Trophoblast cell (in vitro differentiated cells and primary cell): ENCODE measurements around the gene CBLC.

Experiments
- DNase-seq, 2 donors: peaks; one replicate each; pipeline ENCODE4 v3.0.0-alpha.2; 2016
- H2AFZ ChIP-seq: 2 replicates; pipeline ENCODE4 v1.6.1; 2013; ENCODE audit warnings: low read length, moderate library complexity, mild to moderate bottlenecking; ENCODE audit not compliant: insufficient read depth, poor library complexity
- H2AK5ac ChIP-seq: 2 replicates; pipeline ENCODE4 v1.6.1; 2013; ENCODE audit warnings: mild to moderate bottlenecking, low read length
- H2BK120ac ChIP-seq: 2 replicates; pipeline ENCODE4 v1.6.1; 2013; ENCODE audit warnings: low read length, mild to moderate bottlenecking, moderate library complexity; ENCODE audit not compliant: insufficient read depth, poor library complexity
- H2BK12ac ChIP-seq: 2 replicates; pipeline ENCODE4 v1.6.1; 2013; ENCODE audit warnings: mild to moderate bottlenecking, low read length, moderate library complexity
- H2BK5ac ChIP-seq: 2 replicates; pipeline ENCODE4 v1.6.1; 2013; ENCODE audit warnings: low read length, low read depth, moderate library complexity, mild to moderate bottlenecking; ENCODE audit not compliant: poor library complexity
- H3K14ac ChIP-seq: 2 replicates; pipeline ENCODE4 v1.6.1; 2013; ENCODE audit warnings: mild to moderate bottlenecking, low read length
- H3K18ac ChIP-seq: 2 replicates; pipeline ENCODE4 v1.6.1; 2013; ENCODE audit warnings: mild to moderate bottlenecking, low read length
- H3K23ac ChIP-seq: 2 replicates; pipeline ENCODE4 v1.6.1; 2013; ENCODE audit warnings: low read length
- H3K27ac ChIP-seq: 2 replicates; pipeline ENCODE4 v1.5.1; 2013; ENCODE audit warnings: low read depth, mild to moderate bottlenecking, inconsistent platforms, low read length, moderate library complexity
- H3K27me3 ChIP-seq: 2 replicates; pipeline ENCODE4 v1.6.1; 2013; ENCODE audit warnings: inconsistent platforms, mild to moderate bottlenecking, low read length, moderate library complexity; ENCODE audit not compliant: insufficient read depth
- H3K36me3 ChIP-seq, 2 experiments: 1 replicate in 1 of 2; 2 replicates in 1 of 2; pipeline ENCODE4 v1.6.1; 2013; ENCODE audit warnings: low read length in 2 of 2, mild to moderate bottlenecking in 2 of 2, moderate library complexity in 1 of 2; ENCODE audit not compliant: insufficient read depth in 2 of 2, control insufficient read depth in 1 of 2
- H3K4ac ChIP-seq: 2 replicates; pipeline ENCODE4 v1.6.1; 2013; ENCODE audit warnings: low read depth, mild to moderate bottlenecking, low read length, moderate library complexity
- H3K4me1 ChIP-seq, 2 experiments: 1 replicate in 1 of 2; 2 replicates in 1 of 2; pipeline ENCODE4 v1.6.1; 2013; ENCODE audit warnings: low read length in 2 of 2, mild to moderate bottlenecking in 2 of 2, moderate library complexity in 1 of 2; ENCODE audit not compliant: insufficient read depth in 2 of 2, control insufficient read depth in 1 of 2
- H3K4me2 ChIP-seq: 2 replicates; pipeline ENCODE4 v1.6.1; 2013; ENCODE audit warnings: inconsistent platforms, mild to moderate bottlenecking, low read length, moderate library complexity
- H3K4me3 ChIP-seq: 2 replicates; pipeline ENCODE4 v1.5.1; 2013; ENCODE audit warnings: mild to moderate bottlenecking, low read depth, low read length, inconsistent platforms
- H3K79me1 ChIP-seq: one replicate; pipeline ENCODE4 v1.6.1; 2013; ENCODE audit warnings: low read length
- H3K79me2 ChIP-seq: 2 replicates; pipeline ENCODE4 v1.6.1; 2013; ENCODE audit warnings: low read length, mild to moderate bottlenecking; ENCODE audit not compliant: control insufficient read depth, insufficient read depth, poor library complexity
- H3K9ac ChIP-seq: 2 replicates; pipeline ENCODE4 v1.6.1; 2013; ENCODE audit warnings: mild to moderate bottlenecking, low read length
- H3K9me3 ChIP-seq: 2 replicates; pipeline ENCODE4 v1.6.1; 2013; ENCODE audit warnings: low read depth, mild to moderate bottlenecking, control low read depth, inconsistent platforms, low read length; ENCODE audit not compliant: insufficient read depth
- H4K12ac ChIP-seq: 2 replicates; pipeline ENCODE4 v1.6.1; 2013; ENCODE audit warnings: low read depth, mild to moderate bottlenecking, low read length, moderate library complexity
- H4K8ac ChIP-seq: 2 replicates; pipeline ENCODE4 v1.6.1; 2013; ENCODE audit warnings: low read depth, mild to moderate bottlenecking, low read length, moderate library complexity
- H4K91ac ChIP-seq: one replicate; pipeline ENCODE4 v1.6.1; 2013; ENCODE audit warnings: low read depth, mild to moderate bottlenecking, low read length, moderate library complexity
- WGBS: extraction: QIAGEN DNeasy Blood & Tissue Kit; methylation state at CpG from one replicate; pipeline ENCODE4 v1.1.7; 2013; ENCODE audit warnings: missing lambda C conversion rate; ENCODE audit not compliant: insufficient read length, insufficient coverage; ENCODE audit errors: extremely low coverage; 5-methylcytosine and 5-hydroxymethylcytosine counted together

Gene CBLC

DNA sequence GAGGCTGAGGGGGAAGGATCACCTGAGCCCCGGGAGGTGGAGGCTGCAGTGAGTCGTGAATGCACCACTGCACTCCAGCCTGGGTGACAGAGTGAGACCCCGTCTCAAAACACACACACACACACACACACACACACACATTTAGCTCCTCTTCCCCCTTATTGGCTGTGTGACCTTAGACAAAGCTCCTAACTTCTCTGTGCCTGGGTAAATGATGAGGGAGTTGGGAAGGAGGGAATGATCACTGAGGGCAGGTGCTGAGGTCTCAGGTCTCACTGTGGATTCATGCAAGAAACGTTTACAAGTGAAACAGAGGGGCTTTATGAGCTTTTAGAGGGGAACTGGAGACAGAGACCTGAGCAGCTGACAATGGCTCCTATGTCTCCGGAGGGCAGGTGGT is 46.1 kb upstream of the CBLC start:
- Histone ChIP-seq H3K4me2 (no peak overlapping the region), H2BK12ac (no peak overlapping the region), H3K27me3 (no peaks in the 10 kb centered on the region), H3K79me1 (no peaks in the 10 kb centered on the region), H3K9ac (no peak overlapping the region), H3K9me3 (no peaks in the 10 kb centered on the region), H4K91ac (no peak overlapping the region), H2BK5ac (no peak overlapping the region), H3K4me3 (no peak overlapping the region), H4K8ac (no peak overlapping the region), H2AK5ac (no peak overlapping the region), H4K12ac (no peak overlapping the region), H3K4ac (no peak overlapping the region), H2AFZ (no peak overlapping the region), H3K79me2 (no peaks in the 10 kb centered on the region), H3K23ac (no peak overlapping the region), H2BK120ac (no peak overlapping the region), H3K36me3 (no peaks in the 10 kb centered on the region), H3K27ac (no peak overlapping the region), H3K4me1 (no peaks in the 10 kb centered on the region), H3K14ac (no peak overlapping the region), H3K18ac (no peak overlapping the region)
- no peak for DNase-seq
- WGBS: no CpG with 5 or more reads among the region's 5 CpGs

GRCh38 chr19:44732235-44733014 is 45.3 kb upstream of the CBLC start:
- no peak overlapping the region for H3K9ac ChIP-seq
- H3K9me3 ChIP-seq: no peaks in the 10 kb centered on the region
- no peak overlapping the region for H3K27ac ChIP-seq
- H3K14ac ChIP-seq: no peak overlapping the region
- no peaks in the 10 kb centered on the region for H3K36me3 ChIP-seq
- H3K4ac ChIP-seq: no peak overlapping the region
- H2AK5ac ChIP-seq: no peak overlapping the region
- H2AFZ ChIP-seq: no peak overlapping the region
- no peaks in the 10 kb centered on the region for H3K4me1 ChIP-seq
- H2BK12ac ChIP-seq: no peak overlapping the region
- no peak overlapping the region for H4K91ac ChIP-seq
- no peak overlapping the region for H4K12ac ChIP-seq
- no peak overlapping the region for H2BK5ac ChIP-seq
- no peaks in the 10 kb centered on the region for H3K79me2 ChIP-seq
- H3K79me1 ChIP-seq: no peaks in the 10 kb centered on the region
- no peak overlapping the region for H3K23ac ChIP-seq
- no peak overlapping the region for H3K4me2 ChIP-seq
- H3K27me3 ChIP-seq: no peaks in the 10 kb centered on the region
- no peak overlapping the region for H3K18ac ChIP-seq
- no peak for DNase-seq
- H4K8ac ChIP-seq: no peak overlapping the region
- WGBS: 100% methylated on average over 2 of the region's 11 CpGs
- H3K4me3 ChIP-seq: no peak overlapping the region
- no peak overlapping the region for H2BK120ac ChIP-seq

DNA sequence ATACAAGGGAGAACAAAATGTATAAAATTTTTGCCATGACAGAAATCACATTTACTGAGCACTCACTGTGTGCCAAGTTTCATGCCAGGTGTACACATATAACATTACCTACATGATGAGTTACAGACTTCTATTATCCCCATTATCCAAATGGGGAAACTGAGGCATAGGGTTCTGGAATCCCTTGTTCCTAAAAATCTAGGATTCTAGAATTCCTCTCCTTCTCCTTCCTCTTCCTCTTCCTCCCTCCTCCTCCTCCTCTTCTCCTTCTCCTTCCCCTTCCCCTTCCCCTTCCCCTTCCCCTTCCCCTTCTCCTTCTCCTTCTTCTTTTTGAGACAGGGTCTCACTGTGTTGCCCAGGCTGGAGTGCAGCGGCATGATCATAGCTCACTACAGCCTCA is 43.3 kb upstream of the CBLC start:
- Histone ChIP-seq H4K91ac (no peak overlapping the region), H2BK120ac (no peak overlapping the region), H3K4ac (no peak overlapping the region), H3K4me3 (no peak overlapping the region), H3K27ac (no peak overlapping the region), H3K9me3 (no peaks in the 10 kb centered on the region), H2AFZ (no peak overlapping the region), H4K12ac (no peak overlapping the region), H3K9ac (no peak overlapping the region), H3K4me1 (peaks cover 0 to 2% of the 10 kb centered on the region in 2 experiments), H3K18ac (no peak overlapping the region), H3K23ac (no peak overlapping the region), H3K14ac (no peak overlapping the region), H2BK12ac (no peak overlapping the region), H4K8ac (no peak overlapping the region), H3K36me3 (no peaks in the 10 kb centered on the region), H2AK5ac (no peak overlapping the region), H3K4me2 (no peak overlapping the region), H2BK5ac (no peak overlapping the region), H3K79me2 (no peaks in the 10 kb centered on the region), H3K79me1 (no peaks in the 10 kb centered on the region), H3K27me3 (no peaks in the 10 kb centered on the region)
- no CpG with 5 or more reads among the region's 1 CpG for WGBS
- no peak for DNase-seq

DNA sequence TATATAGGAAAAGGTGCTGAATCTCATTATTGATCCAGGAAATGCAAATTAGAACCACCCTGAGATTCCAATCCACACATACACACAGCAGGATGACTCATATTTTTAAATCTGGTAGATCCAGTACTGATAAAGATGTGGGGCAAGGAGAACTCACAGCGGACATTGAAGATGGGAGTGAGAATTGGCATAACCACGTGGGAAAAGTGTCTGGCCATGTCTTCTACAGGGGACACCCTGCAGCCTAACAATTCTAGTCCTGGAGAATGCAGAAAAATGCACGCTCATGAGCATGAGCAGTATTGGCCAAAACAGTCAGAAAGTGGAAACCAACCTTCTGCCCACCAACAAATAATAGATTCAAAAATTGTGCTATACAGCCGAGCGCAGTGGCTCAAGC is 42.7 kb upstream of the CBLC start:
- DNase-seq: no peak
- H3K79me2 ChIP-seq: no peaks in the 10 kb centered on the region
- H3K4me3 ChIP-seq: no peak overlapping the region
- no peak overlapping the region for H3K9ac ChIP-seq
- WGBS: no CpG with 5 or more reads among the region's 5 CpGs
- H3K79me1 ChIP-seq: no peaks in the 10 kb centered on the region
- peaks cover 0 to 2% of the 10 kb centered on the region in 2 experiments for H3K4me1 ChIP-seq
- H2AFZ ChIP-seq: no peak overlapping the region
- H3K9me3 ChIP-seq: no peaks in the 10 kb centered on the region
- H4K12ac ChIP-seq: no peak overlapping the region
- no peak overlapping the region for H2BK120ac ChIP-seq
- no peak overlapping the region for H2BK5ac ChIP-seq
- H3K4me2 ChIP-seq: no peak overlapping the region
- no peak overlapping the region for H2BK12ac ChIP-seq
- no peaks in the 10 kb centered on the region for H3K36me3 ChIP-seq
- no peak overlapping the region for H2AK5ac ChIP-seq
- H4K8ac ChIP-seq: no peak overlapping the region
- H3K4ac ChIP-seq: no peak overlapping the region
- no peaks in the 10 kb centered on the region for H3K27me3 ChIP-seq
- no peak overlapping the region for H4K91ac ChIP-seq
- no peak overlapping the region for H3K23ac ChIP-seq
- H3K18ac ChIP-seq: no peak overlapping the region
- H3K14ac ChIP-seq: no peak overlapping the region
- no peak overlapping the region for H3K27ac ChIP-seq
